NCI-H146 treated with DMSO at 0.1 percent for 48 hours (cell line): Measurements from ENCODE around the gene AVPR2.

Source experiments
- DNase-seq: peaks from one replicate; lab custom pipeline; 2025; ENCODE audit not compliant: unreplicated experiment; lab: John Stamatoyannopoulos, UW

The AVPR2 gene

GRCh38 chrX:153930011-153930910, 25.8 kb downstream of the AVPR2 start:
- no peak for DNase-seq

GRCh38 chrX:153931151-153931550, 26.7 kb downstream of the AVPR2 start:
- DNase-seq: no peak

GRCh38 chrX:153931748-153932147, 27.3 kb downstream of the AVPR2 start:
- DNase-seq: no peak

- no peak for DNase-seq
Observed at GRCh38 chrX:153932220-153932915, 27.9 kb downstream of the AVPR2 start.

- no peak for DNase-seq
Observed at GRCh38 chrX:153933748-153934147, 29.3 kb downstream of the AVPR2 start.

- DNase-seq: no peak
Observed at GRCh38 chrX:153934148-153934761, 29.8 kb downstream of the AVPR2 start.

- peak; percentile 32 for DNase-seq
Observed at GRCh38 chrX:153934762-153935325, 30.4 kb downstream of the AVPR2 start, which contains the start of gene NAA10. NAA10 (minus strand) TSS chrX:153935037; CDS start chrX:153934904, 133 bp downstream.

GRCh38 chrX:153935326-153935851, 30.9 kb downstream of the AVPR2 start:
- no peak for DNase-seq

GRCh38 chrX:153937056-153937455, 32.6 kb downstream of the AVPR2 start:
- no peak for DNase-seq

- DNase-seq: no peak
Observed at GRCh38 chrX:153938226-153938786, 33.8 kb downstream of the AVPR2 start.

- peak; percentile 10 for DNase-seq
Observed at GRCh38 chrX:153939573-153939972, 35.1 kb downstream of the AVPR2 start.

GRCh38 chrX:153941336-153942252, 37.1 kb downstream of the AVPR2 start:
- no peak for DNase-seq

GRCh38 chrX:153944140-153944799, 39.8 kb downstream of the AVPR2 start, which contains the start of gene RENBP:
RENBP (minus strand) TSS chrX:153944643; CDS start chrX:153944610, 33 bp downstream.
- DNase-seq: no peak

- no peak for DNase-seq
Observed at GRCh38 chrX:153944800-153945150, 40.3 kb downstream of the AVPR2 start.

GRCh38 chrX:153945956-153946943, 41.8 kb downstream of the AVPR2 start:
- no peak for DNase-seq

GRCh38 chrX:153947009-153947769, 42.7 kb downstream of the AVPR2 start:
- peak; percentile 47 for DNase-seq

GRCh38 chrX:153948002-153948466, 43.6 kb downstream of the AVPR2 start:
- DNase-seq: no peak
